Adrenal gland (tissue), 12 donors: ENCODE measurements around the gene ZNF414. TPM values are rescaled to one million over a fixed set of nuclear protein-coding genes. Genes with fewer than 3 reads are reported as not detected.

Source experiments
- DNase-seq, 7 donors: peaks; one replicate each; pipeline ENCODE4 v3.0.0-alpha.2; 2019 to 2020
- H3K27ac ChIP-seq, 5 donors: fragments of 200-600 bp; sonication (generic) in 4 of 5; 1 replicate in 3 of 5; 2 replicates in 2 of 5; pipeline versions ENCODE4 v1.5.1 to v1.8.0; 2016 to 2020; ENCODE audit warnings: mild to moderate bottlenecking in 1 of 5
- H3K27me3 ChIP-seq: fragments of 200-600 bp; 2 replicates; pipeline ENCODE4 v1.8.0; 2021
- H3K36me3 ChIP-seq, 2 donors: fragments of 200-600 bp; replicated peaks in 1 of 2; 1 replicate in 1 of 2; 2 replicates in 1 of 2; pipeline versions ENCODE4 v1.5.1 to v1.8.0; 2018 to 2022
- H3K4me1 ChIP-seq, 2 donors: fragments of 200-600 bp; replicated peaks in 1 of 2; 1 replicate in 1 of 2; 2 replicates in 1 of 2; pipeline versions ENCODE4 v1.5.1 to v1.8.0; 2018 to 2021
- H3K4me3 ChIP-seq, 4 donors: fragments of 200-600 bp; sonication (generic) in 3 of 4; one replicate each; pipeline ENCODE4 v1.5.1; 2016 to 2018
- H3K9me3 ChIP-seq, 3 donors: fragments of 200-600 bp; sonication (generic) in 1 of 3; replicated peaks in 1 of 3; 1 replicate in 2 of 3; 2 replicates in 1 of 3; pipeline versions ENCODE4 v1.5.1 to v1.8.0; 2016 to 2021
- CTCF ChIP-seq, 6 experiments: fragments of 450-650 bp in 4 of 6; fragments of 200-600 bp in 2 of 6; sonication (generic) in 1 of 6; IDR thresholded peaks; 1 replicate in 5 of 6; 2 replicates in 1 of 6; pipeline versions ENCODE4 v1.5.1 to v1.8.0; 2016 to 2021; ENCODE audit warnings: antibody characterized with exemption in 6 of 6, mild to moderate bottlenecking in 2 of 6, moderate library complexity in 1 of 6
- POLR2A ChIP-seq, 2 donors: fragments of 450-650 bp; IDR thresholded peaks; one replicate each; pipeline ENCODE4 v1.6.1; 2017; ENCODE audit warnings: antibody characterized with exemption in 2 of 2, mild to moderate bottlenecking in 2 of 2, moderate library complexity in 1 of 2
- WGBS, 4 donors: extraction: QIAGEN DNeasy Blood & Tissue Kit in 2 of 4; methylation state at CpG; one replicate each; pipeline versions ENCODE4 v1.1.5 to v1.1.7; 2013 to 2017; 5-methylcytosine and 5-hydroxymethylcytosine counted together
- intact Hi-C, 2 donors: fragments of 100-400 bp; cut with DNase I; formaldehyde crosslinking; loops; one replicate each; pipeline versions ENCODE4 v1.14.1 to v1.15.0; 2022 to 2023
- polyA plus RNA-seq, 3 donors: library from polyadenylated mRNA; stranded (reverse); fragments of 200-250 nt in 2 of 3; fragments of 350-450 nt in 1 of 3; fragmentation: Illumina TruSeq in 1 of 3; extraction: RNeasy Lipid Tissue Mini Kit (QIAGEN cat#74804) in 1 of 3; gene quantifications; one replicate each; pipeline ENCODE4 v1.2.3, GENCODE V29; 2013 to 2014
- total RNA-seq, 9 donors: library from RNA; depleted of rRNA in 4 of 9; stranded (reverse); fragments of >200 nt in 4 of 9; fragments of 120-200 nt in 1 of 9; fragmentation: NEBNext Ultra II Directional in 1 of 9; extraction: Animal tissue kit (Norgen Biotek cat#: 25700) in 1 of 9; gene quantifications; one replicate each; pipeline versions ENCODE4 v1.1.0 to v1.2.4, GENCODE V29; 2013 to 2023
- donor health status: healthy with polysubstance abuse.
- donor health status: Bipolar disorder and iron deficiency.
- donor health status: DM: yes; HTN: yes; CAD: no.
- donor health status: DM: no; HTN: no; CAD: no.
- donor health status: DM: no; HTN: no; CAD: no.
- donor health status: DM: yes; HTN: yes; CAD: no.

Gene ZNF414
- total and polyA plus RNA-seq, 12 donors = 2.9 to 103 (median 25.5) TPM

GRCh38 chr19:8487137-8487851 lies 26.7 kb downstream of the ZNF414 start:
- peak in 4 of 7 donors; percentile 40 to 69 (median 60) for DNase-seq
- Histone ChIP-seq H3K27ac (peak overlapping the region in 2 of 5 donors; percentile 32 to 59), H3K4me1 (no peaks in the 10 kb centered on the region), H3K36me3 (peaks cover 0 to 72% of the 10 kb centered on the region in 2 donors), H3K27me3 (no peaks in the 10 kb centered on the region), H3K4me3 (no peak overlapping the region), H3K9me3 (no peaks in the 10 kb centered on the region)
- WGBS, 4 donors = 66 to 76% (median 70%) methylated on average over 9 to 13 of the region's 13 CpGs
- TF ChIP-seq CTCF (IDR thresholded peaks at IDR 0.05) = no peak
- TF ChIP-seq POLR2A (IDR thresholded peaks at IDR 0.05) = no peak
- intact Hi-C loops = no loop called here

- Histone ChIP-seq H3K9me3 (no peaks in the 10 kb centered on the region), H3K27ac (peak overlapping the region in 2 of 5 donors; percentile 32 to 59), H3K4me3 (no peak overlapping the region), H3K4me1 (no peaks in the 10 kb centered on the region), H3K36me3 (peaks cover 0 to 73% of the 10 kb centered on the region in 2 donors), H3K27me3 (no peaks in the 10 kb centered on the region)
- DNase-seq = no peak
- intact Hi-C loops = no loop called here
- TF ChIP-seq POLR2A (IDR thresholded peaks at IDR 0.05) (no peak), CTCF (IDR thresholded peaks at IDR 0.05) (no peak)
- 76 to 84% (median 82%) methylated on average over 15 to 16 of the region's 16 CpGs for WGBS, 4 donors
Measured at GRCh38 chr19:8486661-8487136, 27.3 kb downstream of the ZNF414 start.

DNA sequence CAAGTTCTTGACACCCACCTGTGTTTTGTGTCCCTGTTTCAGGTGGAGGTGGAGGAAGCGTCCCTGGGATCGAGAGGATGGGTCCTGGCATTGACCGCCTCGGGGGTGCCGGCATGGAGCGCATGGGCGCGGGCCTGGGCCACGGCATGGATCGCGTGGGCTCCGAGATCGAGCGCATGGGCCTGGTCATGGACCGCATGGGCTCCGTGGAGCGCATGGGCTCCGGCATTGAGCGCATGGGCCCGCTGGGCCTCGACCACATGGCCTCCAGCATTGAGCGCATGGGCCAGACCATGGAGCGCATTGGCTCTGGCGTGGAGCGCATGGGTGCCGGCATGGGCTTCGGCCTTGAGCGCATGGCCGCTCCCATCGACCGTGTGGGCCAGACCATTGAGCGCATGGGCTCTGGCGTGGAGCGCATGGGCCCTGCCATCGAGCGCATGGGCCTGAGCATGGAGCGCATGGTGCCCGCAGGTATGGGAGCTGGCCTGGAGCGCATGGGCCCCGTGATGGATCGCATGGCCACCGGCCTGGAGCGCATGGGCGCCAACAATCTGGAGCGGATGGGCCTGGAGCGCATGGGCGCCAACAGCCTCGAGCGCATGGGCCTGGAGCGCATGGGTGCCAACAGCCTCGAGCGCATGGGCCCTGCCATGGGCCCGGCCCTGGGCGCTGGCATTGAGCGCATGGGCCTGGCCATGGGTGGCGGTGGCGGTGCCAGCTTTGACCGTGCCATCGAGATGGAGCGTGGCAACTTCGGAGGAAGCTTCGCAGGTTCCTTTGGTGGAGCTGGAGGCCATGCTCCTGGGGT lies 28.2 kb downstream of the ZNF414 start:
- Histone ChIP-seq H3K36me3 (peaks cover 0 to 81% of the 10 kb centered on the region in 2 donors), H3K27ac (no peak overlapping the region), H3K27me3 (no peaks in the 10 kb centered on the region), H3K4me3 (no peak overlapping the region), H3K9me3 (no peaks in the 10 kb centered on the region), H3K4me1 (peaks cover 0 to 7% of the 10 kb centered on the region in 2 donors)
- WGBS, 4 donors = 96 to 100% (median 97%) methylated on average over 9 to 62 of the region's 62 CpGs
- no peak for DNase-seq
- intact Hi-C loops = no loop called here
- TF ChIP-seq CTCF (IDR thresholded peaks at IDR 0.05) (no peak), POLR2A (IDR thresholded peaks at IDR 0.05) (no peak)

DNA sequence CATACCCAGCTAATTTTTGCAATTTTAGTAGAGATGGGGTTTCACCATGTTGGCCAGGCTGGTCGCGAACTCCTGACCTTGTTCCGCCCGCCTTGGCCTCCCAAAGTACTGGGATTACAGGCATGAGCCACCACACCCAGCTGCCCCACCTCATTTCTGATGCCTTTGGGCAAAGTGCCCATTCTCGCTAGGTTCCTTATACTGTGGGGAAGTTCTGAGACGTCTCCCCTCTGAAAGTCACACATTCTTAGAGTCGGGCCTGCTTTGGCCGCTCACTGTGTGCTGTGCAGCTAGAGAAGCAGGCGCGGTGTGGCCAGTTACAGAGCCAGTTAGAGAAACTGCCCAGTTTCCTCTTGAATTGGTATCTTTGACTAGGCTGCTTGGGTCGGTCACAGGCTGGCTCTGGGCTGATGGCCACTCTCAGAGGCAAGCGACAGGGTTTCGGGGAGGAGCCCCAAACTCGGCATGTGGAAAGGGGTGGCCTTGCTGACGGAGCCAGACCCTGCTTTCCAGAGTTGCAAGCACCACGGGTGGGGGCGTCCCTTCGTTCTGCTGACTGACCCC lies 29.6 kb downstream of the ZNF414 start:
- no peaks in the 10 kb centered on the region for H3K27me3 ChIP-seq
- no peak for TF ChIP-seq CTCF (IDR thresholded peaks at IDR 0.05)
- TF ChIP-seq POLR2A (IDR thresholded peaks at IDR 0.05) = no peak
- H3K36me3 ChIP-seq = peaks cover 0 to 82% of the 10 kb centered on the region in 2 donors
- no peaks in the 10 kb centered on the region for H3K9me3 ChIP-seq
- H3K4me1 ChIP-seq = peaks cover 0 to 8% of the 10 kb centered on the region in 2 donors
- no peak overlapping the region for H3K4me3 ChIP-seq
- H3K27ac ChIP-seq = peak overlapping the region in 2 of 5 donors; percentile 21 to 52
- WGBS, 4 donors = 77 to 94% (median 83%) methylated on average over 16 to 18 of the region's 18 CpGs
- peak; percentile 50 to 75 (median 66) for DNase-seq
- intact Hi-C loops = no loop called here
